Neutrophil (primary cell): Measurements from ENCODE around the gene ARPC4.

ENCODE experiments used
- H3K27ac ChIP-seq: fragments of 200-600 bp; sonication (generic); 2 replicates; pipeline ENCODE4 v1.5.1; 2016; ENCODE audit warnings: mild to moderate bottlenecking, moderate library complexity
- H3K27me3 ChIP-seq: fragments of 200-600 bp; sonication (generic); 2 replicates; pipeline ENCODE4 v1.6.0; 2016; ENCODE audit warnings: mild to moderate bottlenecking
- H3K36me3 ChIP-seq: fragments of 200-600 bp; sonication (generic); 2 replicates; pipeline ENCODE4 v1.5.1; 2017
- H3K4me1 ChIP-seq, 2 experiments: fragments of 200-600 bp in 1 of 2; sonication (generic) in 1 of 2; 1 replicate in 1 of 2; 2 replicates in 1 of 2; pipeline versions ENCODE4 v1.5.1 to v1.6.1; 2013 to 2016; ENCODE audit warnings: low read depth in 1 of 2, low read length in 1 of 2, mild to moderate bottlenecking in 1 of 2, moderate library complexity in 1 of 2; ENCODE audit not compliant: control insufficient read depth in 1 of 2, insufficient read depth in 1 of 2
- H3K4me3 ChIP-seq, 2 experiments: fragments of 200-600 bp in 1 of 2; sonication (generic) in 1 of 2; 1 replicate in 1 of 2; 2 replicates in 1 of 2; pipeline ENCODE4 v1.5.1; 2013 to 2016; ENCODE audit warnings: low read depth in 1 of 2, low read length in 1 of 2, mild to moderate bottlenecking in 1 of 2, moderate library complexity in 1 of 2
- H3K9me3 ChIP-seq: fragments of 200-600 bp; sonication (generic); 2 replicates; pipeline ENCODE4 v1.5.1; 2016
- TF ChIP-seq, protein P1 (sequence below): fragments of 200-600 bp; sonication (generic); IDR thresholded peaks from 2 replicates; pipeline ENCODE4 v1.5.1; 2016; ENCODE audit warnings: antibody characterized with exemption

ARPC4 gene

DNA sequence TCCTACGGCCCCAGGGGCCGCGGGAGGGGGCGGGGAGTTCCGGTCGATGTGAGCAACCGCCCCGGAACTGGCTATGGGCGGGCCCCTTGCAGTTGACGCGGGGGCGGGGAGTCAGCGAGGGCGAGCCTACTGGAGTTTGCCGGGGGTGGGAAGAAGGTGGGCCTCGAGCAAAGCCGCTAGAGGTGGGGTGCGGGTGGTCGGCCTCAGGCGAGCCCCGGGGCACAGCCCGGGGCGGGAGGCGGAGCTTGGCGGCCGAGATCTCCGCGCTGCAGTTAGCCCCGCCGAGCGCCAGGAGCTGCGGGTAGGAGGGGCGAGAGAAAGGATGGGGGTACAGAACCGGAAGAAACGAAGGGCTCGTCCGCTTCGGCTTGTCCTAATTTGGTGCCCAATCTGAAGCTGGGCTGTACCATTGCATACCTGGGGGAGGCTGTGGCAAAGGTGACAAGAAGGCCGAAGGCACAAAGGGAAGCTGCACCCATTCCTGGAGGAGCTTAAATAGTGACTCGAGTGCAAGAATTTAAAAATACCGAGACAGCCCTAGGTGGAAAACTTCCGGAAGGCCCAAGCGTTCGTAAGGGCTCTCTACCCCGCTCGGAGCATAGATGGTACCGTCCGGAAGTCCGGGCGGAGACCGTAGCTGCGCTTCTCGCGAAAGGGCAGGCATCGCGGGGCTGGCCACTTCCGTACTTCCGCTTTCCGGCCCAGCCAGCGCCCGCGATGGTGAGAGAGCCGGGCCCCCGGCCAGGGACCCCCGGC lies at the start of gene ARPC4, which contains the start of gene TADA3:
Gene ARPC4 (plus strand): TSS at position 678 of the 756 bp plus-strand sequence. CDS start 40 bp downstream, at position 718.
Gene TADA3 (minus strand): TSS at position 69 of the 756 bp plus-strand sequence. CDS start 1,007 bp downstream, outside the sequence.
- peaks cover 47 to 48% of the 10 kb centered on the region in 2 experiments for H3K4me1 ChIP-seq
- peak within 1 kb of the TSS; percentile 87 to 88 for H3K4me3 ChIP-seq
- H3K9me3 ChIP-seq = no peaks in the 10 kb centered on the region
- H3K36me3 ChIP-seq = peaks cover 56% of the 10 kb centered on the region
- peak within 1 kb of the TSS; percentile 99 for H3K27ac ChIP-seq
- H3K27me3 ChIP-seq = no peaks in the 10 kb centered on the region
- TF ChIP-seq, protein P1, sequence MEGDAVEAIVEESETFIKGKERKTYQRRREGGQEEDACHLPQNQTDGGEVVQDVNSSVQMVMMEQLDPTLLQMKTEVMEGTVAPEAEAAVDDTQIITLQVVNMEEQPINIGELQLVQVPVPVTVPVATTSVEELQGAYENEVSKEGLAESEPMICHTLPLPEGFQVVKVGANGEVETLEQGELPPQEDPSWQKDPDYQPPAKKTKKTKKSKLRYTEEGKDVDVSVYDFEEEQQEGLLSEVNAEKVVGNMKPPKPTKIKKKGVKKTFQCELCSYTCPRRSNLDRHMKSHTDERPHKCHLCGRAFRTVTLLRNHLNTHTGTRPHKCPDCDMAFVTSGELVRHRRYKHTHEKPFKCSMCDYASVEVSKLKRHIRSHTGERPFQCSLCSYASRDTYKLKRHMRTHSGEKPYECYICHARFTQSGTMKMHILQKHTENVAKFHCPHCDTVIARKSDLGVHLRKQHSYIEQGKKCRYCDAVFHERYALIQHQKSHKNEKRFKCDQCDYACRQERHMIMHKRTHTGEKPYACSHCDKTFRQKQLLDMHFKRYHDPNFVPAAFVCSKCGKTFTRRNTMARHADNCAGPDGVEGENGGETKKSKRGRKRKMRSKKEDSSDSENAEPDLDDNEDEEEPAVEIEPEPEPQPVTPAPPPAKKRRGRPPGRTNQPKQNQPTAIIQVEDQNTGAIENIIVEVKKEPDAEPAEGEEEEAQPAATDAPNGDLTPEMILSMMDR = peak; percentile 65

DNA sequence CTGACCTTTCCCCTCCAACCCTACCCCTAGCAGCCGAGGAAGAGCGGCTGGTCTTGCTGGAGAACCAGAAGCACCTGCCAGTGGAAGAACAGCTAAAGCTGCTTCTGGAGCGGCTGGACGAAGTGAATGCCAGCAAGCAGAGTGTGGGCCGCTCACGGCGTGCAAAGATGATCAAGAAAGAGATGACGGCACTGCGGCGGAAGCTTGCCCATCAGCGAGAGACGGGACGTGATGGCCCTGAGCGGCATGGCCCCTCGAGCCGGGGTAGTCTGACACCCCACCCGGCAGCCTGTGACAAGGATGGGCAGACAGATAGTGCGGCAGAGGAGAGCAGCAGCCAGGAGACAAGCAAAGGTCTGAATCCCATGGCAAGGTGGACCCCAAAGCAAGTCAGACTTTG lies 49.3 kb upstream of the ARPC4 start:
- Histone ChIP-seq H3K4me3 (no peak overlapping the region), H3K27ac (no peak overlapping the region), H3K27me3 (no peaks in the 10 kb centered on the region), H3K36me3 (peaks cover 100% of the 10 kb centered on the region), H3K9me3 (no peaks in the 10 kb centered on the region), H3K4me1 (no peaks in the 10 kb centered on the region)
- TF ChIP-seq, protein P1 = no peak

DNA sequence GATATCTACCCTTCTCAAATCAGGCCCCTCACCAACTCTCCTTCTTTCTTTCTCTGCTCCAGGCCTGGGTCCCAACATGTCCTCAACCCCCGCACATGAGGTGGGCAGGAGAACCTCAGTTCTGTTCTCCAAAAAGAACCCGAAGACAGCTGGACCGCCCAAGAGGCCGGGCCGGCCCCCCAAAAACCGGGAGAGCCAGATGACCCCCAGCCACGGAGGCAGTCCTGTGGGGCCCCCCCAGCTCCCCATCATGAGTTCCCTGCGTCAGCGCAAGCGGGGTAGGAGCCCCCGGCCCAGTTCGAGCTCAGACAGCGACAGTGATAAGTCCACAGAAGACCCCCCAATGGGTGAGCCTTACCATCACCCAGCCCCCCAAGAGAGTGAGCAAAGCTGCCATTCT lies 48.7 kb upstream of the ARPC4 start:
- TF ChIP-seq, protein P1 = no peak
- H3K27me3 ChIP-seq = no peaks in the 10 kb centered on the region
- peaks cover 2 to 4% of the 10 kb centered on the region in 2 experiments for H3K4me1 ChIP-seq
- H3K4me3 ChIP-seq = no peak overlapping the region
- H3K27ac ChIP-seq = no peak overlapping the region
- H3K9me3 ChIP-seq = no peaks in the 10 kb centered on the region
- H3K36me3 ChIP-seq = peaks cover 96% of the 10 kb centered on the region

DNA sequence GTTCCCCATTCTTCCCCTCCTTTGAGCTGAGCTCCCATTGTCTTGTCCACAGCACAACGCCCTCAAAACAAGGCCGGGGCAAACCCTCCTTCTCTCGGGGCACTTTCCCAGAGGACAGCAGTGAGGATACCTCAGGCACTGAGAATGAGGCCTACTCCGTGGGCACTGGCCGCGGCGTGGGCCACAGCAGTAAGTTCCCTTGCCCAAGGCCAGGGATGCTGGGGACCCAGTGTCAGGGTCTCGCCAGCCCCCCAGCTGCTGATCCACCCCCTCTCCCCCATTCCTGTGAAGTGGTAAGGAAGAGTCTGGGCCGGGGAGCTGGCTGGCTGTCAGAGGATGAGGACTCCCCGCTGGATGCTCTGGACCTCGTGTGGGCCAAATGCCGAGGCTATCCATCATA lies 47.4 kb upstream of the ARPC4 start:
- no peaks in the 10 kb centered on the region for H3K9me3 ChIP-seq
- H3K4me3 ChIP-seq = no peak overlapping the region
- no peaks in the 10 kb centered on the region for H3K27me3 ChIP-seq
- no peak overlapping the region for H3K27ac ChIP-seq
- peaks cover 10 to 13% of the 10 kb centered on the region in 2 experiments for H3K4me1 ChIP-seq
- H3K36me3 ChIP-seq = peaks cover 82% of the 10 kb centered on the region
- TF ChIP-seq, protein P1 = no peak

DNA sequence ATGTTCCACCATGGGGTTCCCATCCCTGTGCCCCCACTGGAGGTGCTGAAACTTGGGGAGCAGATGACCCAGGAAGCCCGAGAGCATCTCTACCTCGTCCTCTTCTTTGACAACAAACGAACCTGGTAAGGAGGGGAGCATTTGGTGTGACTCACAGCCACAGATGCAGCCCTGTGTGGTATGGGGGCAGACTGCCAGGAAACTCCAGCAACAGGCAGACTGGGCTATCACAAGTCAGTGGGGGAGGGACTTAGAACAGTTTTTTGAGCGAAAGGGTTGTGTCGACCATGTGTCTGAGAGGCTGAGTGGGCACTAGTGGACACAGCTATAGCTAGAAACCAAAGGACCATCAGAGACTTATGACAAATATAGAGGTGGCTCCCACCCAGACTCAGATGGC lies 46.6 kb upstream of the ARPC4 start:
- Histone ChIP-seq H3K36me3 (peaks cover 74% of the 10 kb centered on the region), H3K4me1 (peaks cover 18 to 21% of the 10 kb centered on the region in 2 experiments), H3K27ac (no peak overlapping the region), H3K27me3 (no peaks in the 10 kb centered on the region), H3K4me3 (no peak overlapping the region), H3K9me3 (no peaks in the 10 kb centered on the region)
- TF ChIP-seq, protein P1 = no peak
